ENCODE measurements around the gene SLIT1.

SLIT1 gene

GRCh38 chr10:97140049-97140846 is 45.5 kb downstream of the SLIT1 start:
- DNase-seq (ENCODE audit: low read depth in 2 of 2): no peak

GRCh38 chr10:97139651-97140048 is 46.1 kb downstream of the SLIT1 start:
- no peak for DNase-seq (ENCODE audit: low read depth in 2 of 2)

DNA sequence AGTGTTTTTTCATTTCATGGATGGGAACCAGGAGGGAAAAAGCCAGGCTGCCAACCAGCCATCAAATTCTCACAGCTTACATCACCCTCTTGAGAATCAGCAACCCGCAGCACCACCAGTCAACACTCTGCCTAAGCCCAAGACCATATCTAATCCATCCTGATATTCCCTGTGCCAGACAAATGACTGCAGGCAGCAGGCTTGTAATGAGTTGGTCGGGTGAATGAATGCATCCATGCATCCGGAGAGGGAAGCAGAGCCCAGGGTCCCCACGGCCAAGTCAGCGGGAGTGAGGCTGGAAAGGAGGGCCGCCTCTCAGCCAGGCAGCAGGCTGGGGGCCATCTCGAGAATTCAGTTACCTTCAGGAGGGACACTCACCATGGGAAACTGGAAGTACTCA is 46.9 kb downstream of the SLIT1 start:
- no peak for DNase-seq (ENCODE audit: low read depth in 2 of 2)

- no peak for DNase-seq (ENCODE audit: low read depth in 2 of 2)
These were observed 47.6 kb downstream of the SLIT1 start for GRCh38 chr10:97138174-97138573.

DNA sequence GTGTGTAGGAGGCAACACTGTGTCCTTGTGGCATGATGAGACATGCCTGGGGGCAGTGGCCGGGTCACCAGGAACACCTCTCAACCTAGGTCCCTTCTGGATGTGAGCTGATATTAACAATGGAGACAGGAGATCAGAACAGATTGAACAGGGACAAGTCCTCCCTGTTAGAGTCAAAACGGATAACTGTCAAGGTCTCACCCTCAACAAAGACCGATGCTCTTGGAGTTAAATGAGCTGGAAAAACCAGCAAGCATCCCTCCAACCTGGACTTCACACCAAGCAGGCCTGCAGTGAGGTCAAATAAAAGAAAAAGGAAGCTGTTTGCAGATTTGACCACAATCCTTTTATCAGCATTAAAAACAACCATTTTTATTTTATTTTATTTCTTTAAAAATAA is 49.0 kb downstream of the SLIT1 start:
- no peak for DNase-seq (ENCODE audit: low read depth in 2 of 2)

DNA sequence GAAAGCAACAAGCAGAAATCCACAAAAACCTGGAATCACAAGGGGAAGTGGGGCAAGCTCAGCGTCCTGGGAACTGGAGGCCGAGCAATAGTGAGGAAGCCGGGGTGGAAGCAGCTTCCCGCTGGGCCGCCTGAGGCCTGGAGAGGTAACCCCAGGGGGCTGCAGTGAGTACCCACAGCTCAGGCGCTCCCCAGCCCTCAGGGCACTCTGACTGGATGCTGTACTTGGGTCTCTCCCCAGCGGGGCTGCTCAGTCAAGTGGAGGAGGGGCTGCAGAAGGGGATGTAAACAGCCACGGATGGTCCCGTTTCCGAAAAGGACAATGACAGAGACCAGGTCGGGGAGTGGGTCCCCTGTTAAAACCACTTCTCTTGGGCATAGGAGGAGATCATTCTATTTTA is 50.3 kb downstream of the SLIT1 start:
- no peak for DNase-seq (ENCODE audit: low read depth in 2 of 2)

DNA sequence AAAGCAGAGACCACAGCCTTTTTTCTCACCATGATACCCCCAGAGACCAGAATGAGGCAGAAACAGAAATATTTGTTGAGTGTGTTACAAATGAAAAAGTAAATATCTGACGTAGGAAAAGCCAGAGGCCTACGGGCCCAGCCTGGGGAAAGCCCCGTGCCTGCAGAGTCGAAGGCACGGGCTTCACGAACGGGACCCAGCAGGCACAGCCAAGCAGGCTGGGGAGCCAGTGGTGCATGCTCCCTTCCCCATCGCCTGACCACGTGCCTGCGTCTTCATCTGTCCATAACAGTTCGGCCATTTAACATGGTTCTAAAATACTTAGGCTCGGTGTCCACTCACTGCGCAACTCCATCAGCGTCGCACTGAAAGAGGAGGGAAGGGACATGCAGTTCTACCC is 50.8 kb downstream of the SLIT1 start:
- no peak for DNase-seq (ENCODE audit: low read depth in 2 of 2)

DNA sequence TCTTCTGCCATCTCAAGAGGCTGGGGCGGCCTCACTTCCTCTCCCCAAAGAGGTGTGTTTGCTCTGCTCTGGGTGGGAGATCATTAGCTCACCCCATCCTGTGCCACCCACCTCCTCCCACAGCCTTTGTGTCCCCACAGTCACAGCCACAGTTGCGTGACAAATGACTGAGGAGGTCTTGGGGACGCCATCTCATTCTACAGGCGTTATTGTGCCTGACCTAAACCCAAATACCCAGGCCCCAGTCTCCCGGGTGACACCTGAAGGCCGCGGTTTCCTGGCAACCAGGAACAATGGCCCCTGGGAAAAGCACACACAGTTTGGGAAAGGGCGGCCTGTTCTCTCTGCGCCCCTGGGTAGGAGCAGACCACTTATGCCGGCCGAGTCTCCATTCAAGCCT is 51.6 kb downstream of the SLIT1 start:
- DNase-seq (ENCODE audit: low read depth in 2 of 2): no peak

- no peak for DNase-seq (ENCODE audit: low read depth in 2 of 2)
These were observed 53.5 kb downstream of the SLIT1 start for GRCh38 chr10:97132273-97132672.

DNA sequence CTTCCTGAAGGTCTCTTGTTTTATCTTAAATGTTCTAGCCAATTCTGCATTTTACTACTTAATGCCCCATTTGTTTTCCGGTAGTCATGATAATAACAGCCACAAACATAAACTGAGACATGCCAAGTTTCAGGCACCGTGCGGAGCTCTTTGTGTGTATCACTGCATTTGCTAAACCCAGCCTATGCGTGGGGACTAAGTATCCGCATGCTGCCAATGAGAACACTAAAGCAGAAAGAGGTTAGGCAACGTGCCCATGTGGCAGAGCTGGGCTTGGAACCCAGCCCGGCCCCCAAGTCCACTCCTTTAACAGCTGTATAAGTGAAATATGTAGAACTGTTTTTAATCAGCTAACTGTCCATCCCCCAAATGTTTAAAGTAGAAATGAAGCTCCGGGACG is 54.1 kb downstream of the SLIT1 start:
- no peak for DNase-seq (ENCODE audit: low read depth in 2 of 2)

DNA sequence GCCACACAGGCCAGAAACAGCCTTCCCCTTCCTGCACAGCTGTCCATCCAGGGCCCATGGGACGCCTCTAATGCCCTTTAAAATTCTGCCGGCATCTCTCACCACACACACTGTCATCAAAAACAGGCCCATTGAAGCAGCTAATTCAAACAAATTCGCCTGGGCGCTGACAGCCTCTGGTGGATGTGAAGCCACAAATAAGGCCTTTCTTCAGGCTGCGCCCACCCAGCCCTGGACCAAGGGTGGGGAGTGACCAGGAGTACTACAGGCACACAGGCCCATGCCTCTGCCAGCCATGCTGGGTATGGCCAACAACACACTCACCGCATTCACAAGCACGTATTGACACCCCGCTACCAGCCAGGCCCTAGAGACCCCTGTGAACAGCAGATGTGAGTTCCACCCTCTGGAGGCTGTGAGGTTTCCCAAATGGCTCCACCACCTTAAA is 54.6 kb downstream of the SLIT1 start:
- no peak for DNase-seq (ENCODE audit: low read depth in 2 of 2)

GRCh38 chr10:97129666-97130065 is 56.1 kb downstream of the SLIT1 start:
- no peak for DNase-seq (ENCODE audit: low read depth in 2 of 2)

- no peak for DNase-seq (ENCODE audit: low read depth in 2 of 2)
These were observed 57.1 kb downstream of the SLIT1 start for GRCh38 chr10:97128516-97129154.

DNA sequence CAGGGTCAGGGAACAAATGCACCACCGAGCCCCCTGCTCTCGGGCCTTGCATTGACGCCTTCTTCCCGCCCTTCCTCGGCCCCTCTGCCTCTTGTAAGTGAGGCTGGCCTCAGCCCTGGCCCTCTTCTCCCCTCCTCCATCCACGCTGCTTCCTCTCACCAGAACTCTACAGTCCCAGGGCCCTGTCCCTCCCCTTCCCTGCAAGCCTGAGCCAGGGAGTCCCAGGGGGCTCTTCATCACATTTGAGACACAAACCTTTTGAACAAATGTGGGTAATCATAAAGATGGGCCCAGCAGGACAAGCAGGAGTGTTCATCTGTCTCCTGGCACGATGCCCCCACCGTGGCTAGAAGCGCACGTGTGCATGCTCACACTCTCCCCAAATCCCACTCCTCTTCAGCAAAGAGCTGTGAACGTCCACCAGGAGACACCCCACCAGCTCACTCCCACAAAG is 57.7 kb downstream of the SLIT1 start:
- DNase-seq (ENCODE audit: low read depth in 2 of 2): no peak

DNA sequence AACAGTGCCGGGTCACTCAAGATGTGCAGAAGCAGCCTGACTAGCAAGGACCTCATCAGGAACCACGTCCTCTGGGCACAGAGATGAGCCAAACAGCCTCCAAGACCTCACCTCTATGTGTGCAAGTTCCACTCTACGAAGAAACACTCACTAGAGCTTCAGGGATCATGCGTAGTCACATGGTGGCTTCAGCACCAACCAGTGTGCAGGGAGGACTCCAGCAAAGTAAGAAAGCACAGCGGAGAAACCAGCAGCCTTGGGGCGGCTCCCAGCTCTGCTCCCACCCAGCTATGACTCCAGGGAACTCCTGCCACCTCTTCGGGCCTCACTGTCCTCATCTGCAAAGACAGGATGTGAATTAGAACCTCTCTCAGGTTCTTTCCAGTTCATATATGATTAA is 58.2 kb downstream of the SLIT1 start:
- no peak for DNase-seq (ENCODE audit: low read depth in 2 of 2)

DNA sequence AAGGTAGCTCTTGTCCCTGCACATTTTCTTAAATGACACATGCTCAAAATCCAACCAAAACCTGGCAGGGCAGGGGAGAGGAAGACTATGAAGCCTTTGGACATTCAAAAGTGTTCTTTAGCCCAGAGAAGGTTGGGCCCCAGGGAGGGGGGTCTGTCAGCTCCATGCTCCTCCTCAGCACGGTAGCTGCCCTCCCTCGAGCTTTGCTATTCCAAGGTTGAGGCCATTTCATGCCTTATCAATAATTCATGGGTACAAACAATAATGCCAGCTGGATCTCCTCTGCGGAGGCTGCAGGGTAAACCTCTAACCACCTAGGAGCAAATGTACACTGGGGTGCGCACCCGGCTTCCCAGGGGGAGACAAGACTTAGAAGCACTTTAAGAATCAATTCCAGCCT is 61.5 kb downstream of the SLIT1 start:
- DNase-seq (ENCODE audit: low read depth in 2 of 2): no peak

DNA sequence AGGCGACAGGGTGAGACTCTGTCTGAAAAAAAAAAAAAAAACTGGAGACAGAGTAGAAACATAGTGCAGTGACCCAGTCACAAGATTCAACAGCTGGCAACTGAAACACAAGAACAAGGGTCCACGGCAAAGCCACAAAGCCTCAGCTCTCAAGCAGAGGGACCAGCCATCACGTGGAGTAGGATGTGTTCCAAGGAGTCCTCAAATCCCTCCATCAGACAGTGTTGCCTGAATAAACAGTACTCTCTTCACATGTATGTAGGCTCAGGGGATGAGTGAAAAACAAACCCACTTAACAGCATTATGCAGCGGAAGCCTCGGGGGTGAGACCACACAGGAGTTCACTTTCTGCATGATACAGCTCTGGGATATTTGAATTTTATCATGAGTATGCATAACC is 62.0 kb downstream of the SLIT1 start:
- DNase-seq (ENCODE audit: low read depth in 2 of 2): no peak

- no peak for DNase-seq (ENCODE audit: low read depth in 2 of 2)
These were observed 64.7 kb downstream of the SLIT1 start for GRCh38 chr10:97121041-97121440.

DNA sequence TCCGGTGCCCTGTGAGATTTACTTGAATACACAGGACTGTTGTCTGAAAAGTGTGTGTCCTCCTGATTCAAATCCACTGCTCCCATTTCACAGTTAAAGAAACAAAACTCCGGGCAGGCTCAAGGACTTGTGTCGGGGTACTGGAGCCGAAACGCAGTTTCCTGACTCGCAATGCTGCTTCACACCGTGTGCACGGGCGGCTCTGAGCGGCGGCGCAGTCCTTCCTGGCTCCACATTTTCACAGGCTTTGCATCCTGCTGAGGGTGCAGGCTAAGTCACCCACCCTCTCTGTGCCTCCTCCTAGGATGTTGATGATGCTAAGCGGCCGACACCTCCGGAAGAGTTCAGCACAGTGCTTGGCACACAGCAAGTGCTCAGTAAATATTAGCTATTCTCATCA is 65.4 kb downstream of the SLIT1 start:
- no peak for DNase-seq (ENCODE audit: low read depth in 2 of 2)

DNA sequence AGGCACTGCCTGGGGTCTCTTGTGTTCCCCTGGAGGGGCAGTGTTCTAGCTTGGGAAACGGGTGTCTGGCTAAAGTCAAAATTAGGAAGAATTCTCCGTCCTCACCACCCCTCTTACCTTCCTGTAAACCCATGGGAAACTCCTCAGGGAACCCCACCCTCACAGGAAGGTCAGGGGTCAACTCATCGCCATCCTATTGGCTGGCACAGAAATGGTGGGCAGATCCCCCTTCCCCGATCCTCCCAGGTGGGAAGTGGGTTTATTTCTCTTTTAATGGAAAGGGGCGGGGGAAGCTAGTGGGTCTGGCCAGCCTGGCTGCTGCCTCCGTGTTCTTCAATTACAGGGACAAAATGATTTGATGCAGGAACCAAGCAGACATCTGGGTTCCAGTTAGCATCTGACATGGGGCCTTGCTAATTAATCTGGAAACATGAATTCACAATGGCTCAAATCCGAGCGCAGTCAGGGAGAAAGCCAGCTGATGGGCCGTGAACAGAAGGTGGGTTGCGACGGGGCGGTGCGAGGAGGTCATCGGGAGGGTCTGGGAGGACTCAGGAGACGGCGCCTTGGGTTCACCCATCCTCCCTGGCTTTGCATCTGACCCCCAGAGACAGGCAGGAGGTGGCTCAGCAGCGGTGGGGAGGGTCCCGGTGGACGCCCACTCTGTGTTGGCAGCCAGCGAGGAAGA is 66.6 kb downstream of the SLIT1 start:
- DNase-seq (ENCODE audit: low read depth in 2 of 2): no peak

- DNase-seq (ENCODE audit: low read depth in 2 of 2): no peak
These were observed 68.4 kb downstream of the SLIT1 start for GRCh38 chr10:97117372-97117771.

DNA sequence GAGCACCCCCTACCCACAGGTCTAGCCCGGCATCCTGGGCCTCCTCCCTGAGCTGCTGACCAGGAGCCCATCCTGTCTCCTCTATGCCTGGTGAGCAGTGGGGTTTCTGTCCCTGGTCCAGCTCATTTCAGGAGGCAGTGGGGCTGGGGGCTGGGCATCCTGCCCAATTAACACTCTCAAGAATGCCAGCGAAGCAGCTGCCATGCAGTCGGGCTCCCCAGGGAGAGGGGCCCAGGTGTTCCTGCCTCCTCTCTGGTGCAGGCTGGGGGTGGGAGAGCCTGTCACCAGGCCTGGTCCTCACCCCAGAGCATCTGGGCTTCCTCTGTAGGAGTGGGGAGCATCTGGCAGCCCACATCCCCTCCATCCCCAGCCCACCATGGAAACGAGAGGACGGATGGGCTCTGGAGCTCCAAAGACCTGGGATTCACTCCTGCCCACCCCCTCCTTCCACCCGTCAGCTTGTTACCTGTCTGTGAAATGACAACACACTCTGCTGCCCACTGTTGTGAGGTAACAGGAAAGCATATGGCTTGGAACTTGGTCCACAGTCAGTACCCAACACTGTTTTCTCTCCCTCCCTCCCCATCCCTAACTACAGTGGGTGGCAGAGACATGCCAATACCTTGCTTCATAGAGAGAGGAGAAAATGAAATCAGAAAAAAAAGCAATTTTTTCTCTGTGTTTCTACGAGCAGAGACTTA is 69.1 kb downstream of the SLIT1 start:
- DNase-seq (ENCODE audit: low read depth in 2 of 2): no peak

Measured in stimulated activated CD8-positive, alpha-beta memory T cell treated with anti-CD3 and anti-CD28 coated beads, Interleukin-2, amount 100 ng/mL, for 1 hour (primary cell).